Neural cell (in vitro differentiated cells): Measurements from ENCODE around the gene KRT37. TPM values are rescaled to one million over a fixed set of nuclear protein-coding genes. Genes with fewer than 3 reads are reported as not detected.

ENCODE experiments used
- H2AFZ ChIP-seq: fragments of 200-600, 300-800 bp; sonication (generic), shearing (Covaris generic); 2 replicates; pipeline ENCODE4 v1.6.0; 2014; ENCODE audit warnings: low read depth, mild to moderate bottlenecking, antibody characterized with exemption, low read length, moderate library complexity
- H3F3A ChIP-seq: fragments of 200-600 bp; shearing (Covaris generic); 2 replicates; pipeline ENCODE4 v1.6.1; 2016; ENCODE audit warnings: mild to moderate bottlenecking, moderate library complexity, mixed read lengths, antibody characterized with exemption, low read length; ENCODE audit not compliant: insufficient read depth, poor library complexity, severe bottlenecking
- H3K27ac ChIP-seq: fragments of 200-600, 300-800 bp; sonication (generic), shearing (Covaris generic); 2 replicates; pipeline ENCODE4 v1.5.1; 2014; ENCODE audit warnings: mild to moderate bottlenecking, low read length, moderate library complexity
- H3K27me3 ChIP-seq: fragments of 300-800, 200-600 bp; sonication (generic), shearing (Covaris generic); 2 replicates; pipeline ENCODE4 v1.6.0; 2014; ENCODE audit warnings: mild to moderate bottlenecking, low read depth, low read length, moderate library complexity; ENCODE audit not compliant: insufficient read depth
- H3K36me3 ChIP-seq: fragments of 300-800, 200-600 bp; sonication (generic), shearing (Covaris generic); 2 replicates; pipeline ENCODE4 v1.5.1; 2014; ENCODE audit warnings: mild to moderate bottlenecking, antibody characterized with exemption, low read length, moderate library complexity; ENCODE audit not compliant: insufficient read depth
- H3K4me2 ChIP-seq: fragments of 300-800, 200-600 bp; sonication (generic), shearing (Covaris generic); 2 replicates; pipeline ENCODE4 v1.6.0; 2014; ENCODE audit warnings: mild to moderate bottlenecking, low read length
- H3K4me3 ChIP-seq: fragments of 300-800, 200-600 bp; sonication (generic), shearing (Covaris generic); 2 replicates; pipeline ENCODE4 v1.5.1; 2014; ENCODE audit warnings: mild to moderate bottlenecking, low read length, moderate library complexity
- H3K79me2 ChIP-seq: fragments of 200-600 bp; shearing (Covaris generic); replicated peaks from 2 replicates; pipeline ENCODE4 v1.6.0; 2014; ENCODE audit warnings: mild to moderate bottlenecking, low read length, moderate library complexity; ENCODE audit not compliant: insufficient read depth
- H3K9ac ChIP-seq: fragments of 300-800, 200-600 bp; sonication (generic), shearing (Covaris generic); 2 replicates; pipeline ENCODE4 v1.6.1; 2016; ENCODE audit warnings: mild to moderate bottlenecking, low read length, mixed read lengths
- H3K9me2 ChIP-seq: fragments of 200-600 bp; shearing (Covaris generic); 2 replicates; pipeline ENCODE4 v1.6.1; 2016; ENCODE audit warnings: mild to moderate bottlenecking, low read length, mixed read lengths; ENCODE audit not compliant: insufficient read depth
- H3K9me3 ChIP-seq: fragments of 200-600, 300-800 bp; sonication (generic), shearing (Covaris generic); 2 replicates; pipeline ENCODE4 v1.6.1; 2016; ENCODE audit warnings: mild to moderate bottlenecking, mixed run types, low read length, moderate library complexity, mixed read lengths
- H4K20me1 ChIP-seq: fragments of 200-600 bp; shearing (Covaris generic); 2 replicates; pipeline ENCODE4 v1.6.1; 2016; ENCODE audit warnings: mild to moderate bottlenecking, mixed run types; ENCODE audit not compliant: insufficient read depth
- EP300 ChIP-seq: fragments of 450-650 bp; conservative IDR thresholded peaks from 2 replicates; pipeline ENCODE4 v1.6.1; 2014; ENCODE audit warnings: antibody characterized with exemption, mild to moderate bottlenecking, moderate library complexity; ENCODE audit not compliant: poor library complexity, severe bottlenecking
- EZH2 ChIP-seq: fragments of 200-600, 300-800 bp; shearing (Covaris generic), sonication (generic); IDR thresholded peaks from 2 replicates; pipeline ENCODE4 v1.6.1; 2014; ENCODE audit warnings: antibody characterized with exemption, low read length, borderline replicate concordance, mild to moderate bottlenecking; ENCODE audit not compliant: insufficient read depth, poor library complexity, severe bottlenecking
- MXI1 ChIP-seq: fragments of 450-650 bp; conservative IDR thresholded peaks from 2 replicates; pipeline ENCODE4 v1.6.1; 2014; ENCODE audit warnings: antibody characterized with exemption, mild to moderate bottlenecking; ENCODE audit not compliant: poor library complexity, severe bottlenecking
- POLR2AphosphoS5 ChIP-seq: IDR thresholded peaks from 2 replicates; pipeline ENCODE4 v1.6.1; 2012
- RAD21 ChIP-seq: fragments of 450-650 bp; conservative IDR thresholded peaks from 2 replicates; pipeline ENCODE4 v1.6.1; 2014; ENCODE audit warnings: antibody characterized with exemption, mild to moderate bottlenecking, moderate library complexity
- SMC3 ChIP-seq: fragments of 450-650 bp; conservative IDR thresholded peaks from 2 replicates; pipeline ENCODE4 v1.6.1; 2014; ENCODE audit warnings: antibody characterized with exemption, mild to moderate bottlenecking, moderate library complexity; ENCODE audit not compliant: poor library complexity
- TAF1 ChIP-seq: IDR thresholded peaks from 2 replicates; pipeline ENCODE4 v1.6.1; 2012; ENCODE audit warnings: low read depth
- polyA plus RNA-seq: library from polyadenylated mRNA; depleted of rRNA; stranded (reverse); fragments of >200 nt; gene quantifications from 2 replicates; pipeline ENCODE4 v1.2.3, GENCODE V29; 2014
- TF ChIP-seq, protein P1 (sequence below): fragments of 450-650 bp; IDR thresholded peaks from 2 replicates; pipeline ENCODE4 v1.5.1; 2014; ENCODE audit warnings: antibody characterized with exemption, mild to moderate bottlenecking, moderate library complexity; ENCODE audit not compliant: poor library complexity, severe bottlenecking
- TF ChIP-seq, protein P2 (sequence below): IDR thresholded peaks from 2 replicates; pipeline ENCODE4 v1.6.1; 2012; ENCODE audit warnings: borderline replicate concordance

Gene KRT37
- polyA plus RNA-seq, 1 donor from 2014 or later: not detected

DNA sequence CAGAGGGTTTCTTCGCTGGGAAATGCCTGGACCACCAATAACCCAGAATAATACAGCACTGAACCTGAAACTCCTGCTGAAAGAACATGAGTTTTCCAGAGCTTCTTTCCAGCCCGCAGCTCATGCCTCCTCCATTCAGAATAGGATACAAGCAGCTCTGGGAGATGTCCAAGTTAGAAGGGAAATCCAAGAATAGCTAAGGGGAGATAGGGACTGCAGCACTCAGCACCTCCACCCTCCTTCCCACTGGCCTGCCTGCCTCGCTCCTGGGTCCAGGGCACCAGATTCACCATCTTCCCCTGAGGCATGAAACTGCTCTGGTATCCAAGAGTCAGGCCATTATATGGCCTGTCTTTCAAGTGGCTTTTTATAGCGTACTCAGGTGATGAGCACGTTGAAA is 31.1 kb downstream of the KRT37 start:
- Histone ChIP-seq H3K9me3 (no peaks in the 10 kb centered on the region), H3K79me2 (no peaks in the 10 kb centered on the region), H3K36me3 (no peaks in the 10 kb centered on the region), H4K20me1 (no peaks in the 10 kb centered on the region), H3K4me3 (no peak overlapping the region), H3K27me3 (no peaks in the 10 kb centered on the region), H3K4me2 (no peak overlapping the region), H3K9me2 (no peaks in the 10 kb centered on the region), H3K9ac (no peak overlapping the region), H3K27ac (no peak overlapping the region), H2AFZ (no peak overlapping the region), H3F3A (no peaks in the 10 kb centered on the region)
- TF ChIP-seq EZH2 (no peak), EP300 (no peak), POLR2AphosphoS5 (no peak), MXI1 (no peak), RAD21 (no peak), TAF1 (no peak), SMC3 (no peak)
- TF ChIP-seq, protein P1, sequence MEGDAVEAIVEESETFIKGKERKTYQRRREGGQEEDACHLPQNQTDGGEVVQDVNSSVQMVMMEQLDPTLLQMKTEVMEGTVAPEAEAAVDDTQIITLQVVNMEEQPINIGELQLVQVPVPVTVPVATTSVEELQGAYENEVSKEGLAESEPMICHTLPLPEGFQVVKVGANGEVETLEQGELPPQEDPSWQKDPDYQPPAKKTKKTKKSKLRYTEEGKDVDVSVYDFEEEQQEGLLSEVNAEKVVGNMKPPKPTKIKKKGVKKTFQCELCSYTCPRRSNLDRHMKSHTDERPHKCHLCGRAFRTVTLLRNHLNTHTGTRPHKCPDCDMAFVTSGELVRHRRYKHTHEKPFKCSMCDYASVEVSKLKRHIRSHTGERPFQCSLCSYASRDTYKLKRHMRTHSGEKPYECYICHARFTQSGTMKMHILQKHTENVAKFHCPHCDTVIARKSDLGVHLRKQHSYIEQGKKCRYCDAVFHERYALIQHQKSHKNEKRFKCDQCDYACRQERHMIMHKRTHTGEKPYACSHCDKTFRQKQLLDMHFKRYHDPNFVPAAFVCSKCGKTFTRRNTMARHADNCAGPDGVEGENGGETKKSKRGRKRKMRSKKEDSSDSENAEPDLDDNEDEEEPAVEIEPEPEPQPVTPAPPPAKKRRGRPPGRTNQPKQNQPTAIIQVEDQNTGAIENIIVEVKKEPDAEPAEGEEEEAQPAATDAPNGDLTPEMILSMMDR: no peak
- TF ChIP-seq, protein P2, sequence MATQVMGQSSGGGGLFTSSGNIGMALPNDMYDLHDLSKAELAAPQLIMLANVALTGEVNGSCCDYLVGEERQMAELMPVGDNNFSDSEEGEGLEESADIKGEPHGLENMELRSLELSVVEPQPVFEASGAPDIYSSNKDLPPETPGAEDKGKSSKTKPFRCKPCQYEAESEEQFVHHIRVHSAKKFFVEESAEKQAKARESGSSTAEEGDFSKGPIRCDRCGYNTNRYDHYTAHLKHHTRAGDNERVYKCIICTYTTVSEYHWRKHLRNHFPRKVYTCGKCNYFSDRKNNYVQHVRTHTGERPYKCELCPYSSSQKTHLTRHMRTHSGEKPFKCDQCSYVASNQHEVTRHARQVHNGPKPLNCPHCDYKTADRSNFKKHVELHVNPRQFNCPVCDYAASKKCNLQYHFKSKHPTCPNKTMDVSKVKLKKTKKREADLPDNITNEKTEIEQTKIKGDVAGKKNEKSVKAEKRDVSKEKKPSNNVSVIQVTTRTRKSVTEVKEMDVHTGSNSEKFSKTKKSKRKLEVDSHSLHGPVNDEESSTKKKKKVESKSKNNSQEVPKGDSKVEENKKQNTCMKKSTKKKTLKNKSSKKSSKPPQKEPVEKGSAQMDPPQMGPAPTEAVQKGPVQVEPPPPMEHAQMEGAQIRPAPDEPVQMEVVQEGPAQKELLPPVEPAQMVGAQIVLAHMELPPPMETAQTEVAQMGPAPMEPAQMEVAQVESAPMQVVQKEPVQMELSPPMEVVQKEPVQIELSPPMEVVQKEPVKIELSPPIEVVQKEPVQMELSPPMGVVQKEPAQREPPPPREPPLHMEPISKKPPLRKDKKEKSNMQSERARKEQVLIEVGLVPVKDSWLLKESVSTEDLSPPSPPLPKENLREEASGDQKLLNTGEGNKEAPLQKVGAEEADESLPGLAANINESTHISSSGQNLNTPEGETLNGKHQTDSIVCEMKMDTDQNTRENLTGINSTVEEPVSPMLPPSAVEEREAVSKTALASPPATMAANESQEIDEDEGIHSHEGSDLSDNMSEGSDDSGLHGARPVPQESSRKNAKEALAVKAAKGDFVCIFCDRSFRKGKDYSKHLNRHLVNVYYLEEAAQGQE: no peak

DNA sequence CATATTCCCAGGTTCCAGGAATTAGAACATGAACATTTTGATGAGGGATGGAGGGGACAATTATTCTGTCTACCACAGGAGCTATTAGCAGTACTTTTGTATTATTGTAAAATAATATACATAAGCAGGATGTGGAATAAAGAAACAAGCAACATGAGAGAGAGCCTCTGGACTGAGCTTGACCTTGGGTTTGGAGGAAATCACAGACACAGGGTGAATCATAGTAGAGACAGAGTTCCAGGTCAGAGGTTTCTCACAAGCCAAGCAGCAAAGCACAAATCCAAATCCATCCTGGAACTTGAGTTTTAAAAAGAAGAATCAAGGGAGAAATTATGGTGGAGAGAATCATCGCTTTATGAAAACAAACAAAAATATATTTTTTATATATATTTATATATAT is 32.1 kb downstream of the KRT37 start:
- Histone ChIP-seq H3F3A (no peaks in the 10 kb centered on the region), H3K9me2 (no peaks in the 10 kb centered on the region), H2AFZ (no peak overlapping the region), H3K9ac (no peak overlapping the region), H3K4me3 (no peak overlapping the region), H3K4me2 (no peak overlapping the region), H3K27ac (no peak overlapping the region), H3K79me2 (no peaks in the 10 kb centered on the region), H3K36me3 (no peaks in the 10 kb centered on the region), H4K20me1 (no peaks in the 10 kb centered on the region), H3K27me3 (no peaks in the 10 kb centered on the region), H3K9me3 (no peaks in the 10 kb centered on the region)
- TF ChIP-seq EZH2 (no peak), TAF1 (no peak), POLR2AphosphoS5 (no peak), MXI1 (no peak), SMC3 (no peak), RAD21 (no peak), EP300 (no peak)
- TF ChIP-seq, protein P2: no peak
- TF ChIP-seq, protein P1: no peak
